Activated CD4-positive, alpha-beta memory T cell treated with anti-CD3 and anti-CD28 coated beads, Interleukin-2, amount 10 ng/mL, durations not matched to agents 7 days and 5 days (primary cell): ENCODE results near the gene CADPS. TPM values are rescaled to one million over a fixed set of nuclear protein-coding genes. Genes with fewer than 3 reads are reported as not detected.

ENCODE experiments used
- CTCF ChIA-PET: fragments of 350-600 bp; sonication (Branson Sonifier 250); formaldehyde crosslinking; loops from one replicate; lab custom pipeline; 2021; ENCODE audit warnings: antibody characterized with exemption, inconsistent platforms; lab: Charles Lee
- POLR2A ChIA-PET: fragments of 350-600 bp; sonication (Branson Sonifier 250); formaldehyde crosslinking; loops from one replicate; lab custom pipeline; 2021; ENCODE audit warnings: antibody characterized with exemption; lab: Charles Lee
- DNase-seq: peaks from one replicate; pipeline ENCODE4 v3.0.0-alpha.2; 2020
- H3K27ac Mint-ChIP-seq: one replicate; pipeline ENCODE4 v1.8.0; 2021; ENCODE audit warnings: mild to moderate bottlenecking, mixed read lengths
- H3K27me3 Mint-ChIP-seq: one replicate; pipeline ENCODE4 v1.8.0; 2021; ENCODE audit warnings: mixed read lengths
- H3K36me3 Mint-ChIP-seq: one replicate; pipeline ENCODE4 v1.8.0; 2021; ENCODE audit warnings: low read depth, mixed read lengths
- H3K4me1 Mint-ChIP-seq: one replicate; pipeline ENCODE4 v1.8.0; 2021; ENCODE audit warnings: mixed read lengths
- H3K4me3 Mint-ChIP-seq: one replicate; pipeline ENCODE4 v1.8.0; 2021; ENCODE audit warnings: mild to moderate bottlenecking, mixed read lengths
- H3K9me3 Mint-ChIP-seq: one replicate; pipeline ENCODE4 v1.8.0; 2021; ENCODE audit warnings: mixed read lengths
- total RNA-seq, 2 experiments: library from RNA; stranded (reverse); gene quantifications; one replicate each; pipeline ENCODE4 v1.2.3, GENCODE V29; 2021

Gene CADPS
- total RNA-seq, 2 experiments from 2014 or later = not detected

DNA sequence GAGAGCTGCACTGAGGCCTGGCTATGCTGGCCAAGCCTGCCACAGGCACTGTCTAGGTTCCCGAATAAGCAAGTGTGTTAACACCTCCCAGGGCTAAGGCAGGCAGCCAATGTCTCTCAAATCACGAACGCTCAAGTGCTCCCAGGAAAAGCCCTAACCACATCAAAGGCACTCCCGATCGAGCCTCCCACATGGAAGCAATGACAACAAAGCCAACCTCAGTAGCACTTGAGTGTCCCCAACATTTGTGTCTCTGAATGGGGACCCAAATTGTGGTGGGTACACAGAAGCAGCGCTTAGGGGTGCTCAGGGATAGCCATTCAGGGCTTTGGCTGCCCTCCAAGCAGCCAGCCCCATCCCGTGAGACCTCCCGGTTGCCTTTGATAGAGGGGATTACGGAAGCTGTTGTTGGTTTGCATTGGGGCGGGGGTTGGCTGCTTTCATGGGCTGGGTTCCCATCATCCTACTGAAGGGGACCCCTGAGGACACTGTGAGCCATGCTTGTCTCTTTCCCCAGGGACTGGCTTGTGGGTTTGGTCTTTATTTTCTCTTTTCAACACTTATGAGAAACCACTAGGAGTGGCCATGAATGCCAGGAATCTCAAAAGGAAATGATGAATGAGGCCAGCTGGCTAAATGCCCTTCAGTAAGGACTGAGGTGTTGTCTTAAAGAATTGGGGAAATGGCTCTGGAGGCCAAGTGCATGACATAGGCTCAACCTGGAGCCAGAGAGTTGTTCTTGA, 267.8 kb downstream of the CADPS start:
- Mint-ChIP-seq H3K9me3 (no peaks in the 10 kb centered on the region), H3K27me3 (no peaks in the 10 kb centered on the region), H3K27ac (no peak overlapping the region), H3K4me3 (no peak overlapping the region), H3K4me1 (no peaks in the 10 kb centered on the region), H3K36me3 (no peaks in the 10 kb centered on the region)
- DNase-seq = no peak
- POLR2A ChIA-PET = no interaction called here
- CTCF ChIA-PET = no interaction called here

DNA sequence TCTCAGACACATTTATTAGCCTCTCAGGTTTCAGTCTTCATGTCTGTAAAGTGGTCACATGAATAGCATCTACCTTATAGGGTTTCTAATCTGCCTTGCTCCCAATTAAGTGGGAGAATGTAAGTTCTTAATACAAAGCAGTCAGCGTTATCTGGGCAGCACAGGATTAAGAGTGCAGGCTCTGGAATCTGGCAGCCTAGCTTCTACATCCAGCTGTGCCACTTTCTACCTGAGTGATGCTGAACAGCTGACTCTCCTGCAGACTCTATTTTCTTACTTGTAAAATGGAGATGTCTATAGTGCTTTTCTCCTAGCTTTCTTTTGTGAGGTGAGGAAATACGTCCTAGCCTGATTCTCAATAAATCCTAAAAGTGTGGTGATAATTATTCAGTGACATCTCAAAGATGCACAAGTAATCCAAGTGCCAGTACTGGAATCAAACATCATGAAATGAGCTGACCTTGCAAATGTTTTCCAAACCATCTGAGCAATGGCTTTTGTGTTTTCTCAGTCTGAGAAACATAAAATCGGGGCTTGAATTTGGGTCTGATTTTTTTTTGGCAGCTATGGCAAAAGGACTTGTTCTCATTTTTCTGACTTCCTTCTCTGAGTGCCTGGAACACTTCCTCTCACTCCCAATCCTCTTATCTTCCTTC, 269.7 kb downstream of the CADPS start:
- no peak overlapping the region for H3K27ac Mint-ChIP-seq
- ChIA-PET POLR2A (no interaction called here), CTCF (no interaction called here)
- H3K4me3 Mint-ChIP-seq = no peak overlapping the region
- H3K9me3 Mint-ChIP-seq = no peaks in the 10 kb centered on the region
- DNase-seq = no peak
- H3K27me3 Mint-ChIP-seq = no peaks in the 10 kb centered on the region
- no peaks in the 10 kb centered on the region for H3K36me3 Mint-ChIP-seq
- H3K4me1 Mint-ChIP-seq = no peaks in the 10 kb centered on the region

DNA sequence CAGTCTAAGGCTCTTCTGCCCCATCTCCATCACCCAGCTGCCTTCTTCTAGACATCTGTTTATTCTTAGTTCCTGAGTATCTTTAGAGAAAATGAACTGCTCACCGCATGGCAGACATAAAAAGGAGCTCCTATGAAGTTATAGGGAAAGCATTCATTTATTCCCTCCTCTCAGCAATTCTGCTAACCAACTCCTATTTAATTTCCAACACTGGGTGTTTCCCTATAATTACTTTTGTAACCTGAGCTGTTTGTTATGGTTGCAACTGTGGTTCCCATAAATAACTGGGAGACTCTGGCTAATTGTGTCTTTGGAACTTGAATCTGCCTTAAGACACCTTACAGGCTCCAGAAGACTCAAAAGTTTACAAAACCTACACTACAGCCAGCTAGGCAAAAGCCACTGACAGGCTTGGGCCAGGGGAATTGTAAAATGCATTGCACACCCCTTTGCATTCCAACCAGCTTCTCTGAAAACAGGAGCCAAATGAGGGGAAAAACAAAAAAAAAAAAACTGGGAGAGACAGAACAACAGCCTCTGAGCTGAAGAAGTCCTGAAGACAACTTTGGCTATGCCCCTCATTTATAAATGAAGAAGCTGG, 270.4 kb downstream of the CADPS start:
- H3K9me3 Mint-ChIP-seq = no peaks in the 10 kb centered on the region
- ChIA-PET CTCF (no interaction called here), POLR2A (no interaction called here)
- H3K27ac Mint-ChIP-seq = no peak overlapping the region
- H3K4me3 Mint-ChIP-seq = no peak overlapping the region
- no peaks in the 10 kb centered on the region for H3K36me3 Mint-ChIP-seq
- H3K27me3 Mint-ChIP-seq = no peaks in the 10 kb centered on the region
- DNase-seq = no peak
- H3K4me1 Mint-ChIP-seq = no peaks in the 10 kb centered on the region

DNA sequence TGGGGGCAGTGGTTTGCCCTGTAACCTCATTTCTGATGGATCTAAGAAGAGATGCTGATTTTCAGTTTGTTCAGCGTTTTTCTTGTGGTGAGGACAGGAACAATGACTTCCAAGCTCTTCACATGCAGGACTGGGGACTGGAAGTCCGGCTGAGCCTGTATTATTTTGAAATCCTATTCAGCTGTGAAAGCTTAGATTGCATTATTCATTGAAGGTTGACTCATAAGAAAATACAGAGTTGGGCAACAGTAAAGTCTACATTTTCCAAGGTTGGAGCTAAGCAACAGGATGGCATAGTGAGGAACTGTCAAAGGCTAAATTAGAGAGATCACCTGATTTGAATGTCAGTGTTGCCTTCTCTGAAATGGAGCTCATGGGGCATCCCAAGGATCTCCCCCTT, 270.9 kb downstream of the CADPS start:
- Mint-ChIP-seq H3K27ac (no peak overlapping the region), H3K36me3 (no peaks in the 10 kb centered on the region), H3K9me3 (no peaks in the 10 kb centered on the region), H3K27me3 (no peaks in the 10 kb centered on the region), H3K4me1 (no peaks in the 10 kb centered on the region), H3K4me3 (no peak overlapping the region)
- ChIA-PET POLR2A (no interaction called here), CTCF (no interaction called here)
- no peak for DNase-seq

DNA sequence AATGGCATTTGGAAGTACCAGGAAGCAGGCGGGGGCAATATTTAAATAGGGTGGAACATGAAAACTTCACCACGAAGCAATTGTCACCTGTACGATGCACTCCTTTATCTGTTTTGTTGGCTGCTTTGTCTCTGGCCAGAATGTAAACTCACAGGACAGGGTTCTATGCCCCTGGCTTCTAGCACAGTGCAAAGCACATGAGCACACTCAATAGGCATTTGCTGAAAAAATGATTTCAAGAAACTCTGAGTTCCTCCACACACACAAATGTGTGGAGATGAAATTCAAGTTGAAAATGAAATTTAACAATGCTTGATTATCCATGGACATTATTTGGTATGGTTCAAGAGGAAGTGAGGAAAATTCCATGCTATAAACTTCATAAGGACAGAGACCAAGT, 272.2 kb downstream of the CADPS start:
- DNase-seq = no peak
- H3K4me3 Mint-ChIP-seq = no peak overlapping the region
- no peaks in the 10 kb centered on the region for H3K36me3 Mint-ChIP-seq
- no peaks in the 10 kb centered on the region for H3K4me1 Mint-ChIP-seq
- no peaks in the 10 kb centered on the region for H3K27me3 Mint-ChIP-seq
- ChIA-PET CTCF (no interaction called here), POLR2A (no interaction called here)
- no peak overlapping the region for H3K27ac Mint-ChIP-seq
- no peaks in the 10 kb centered on the region for H3K9me3 Mint-ChIP-seq

DNA sequence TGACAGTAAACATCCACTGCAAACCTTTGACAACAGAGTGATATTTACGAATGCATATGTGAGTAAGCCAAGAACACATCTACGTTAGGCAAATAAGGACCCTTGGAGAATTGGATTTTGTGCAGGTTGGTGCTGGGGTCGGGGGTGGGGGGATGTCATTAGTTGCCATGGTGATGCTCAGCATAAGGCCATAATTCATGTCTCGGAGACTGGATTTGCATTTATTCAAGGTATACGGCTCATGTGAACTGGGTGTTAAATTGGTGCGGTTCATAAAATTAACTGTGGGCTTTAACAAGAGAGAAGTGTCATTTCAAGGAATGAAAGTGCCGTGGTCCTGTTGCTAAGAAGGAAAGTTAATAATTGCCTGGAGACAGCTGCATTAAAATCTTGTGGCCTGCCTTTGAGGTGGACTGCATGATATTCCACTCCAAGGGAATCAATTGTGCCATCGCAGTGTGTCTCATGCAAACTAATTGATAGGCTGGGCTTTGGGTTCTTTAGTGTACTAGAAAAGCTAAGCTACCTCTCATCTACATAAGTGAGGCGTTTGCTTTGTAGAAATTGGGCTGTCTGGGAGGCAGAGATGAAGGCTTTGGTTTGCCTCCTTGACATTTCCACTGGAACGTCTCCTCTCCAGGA, 273.0 kb downstream of the CADPS start:
- CTCF ChIA-PET = no interaction called here
- Mint-ChIP-seq H3K27ac (no peak overlapping the region), H3K4me1 (no peaks in the 10 kb centered on the region), H3K36me3 (no peaks in the 10 kb centered on the region), H3K4me3 (no peak overlapping the region), H3K9me3 (no peaks in the 10 kb centered on the region), H3K27me3 (no peaks in the 10 kb centered on the region)
- DNase-seq = no peak
- POLR2A ChIA-PET = no interaction called here

DNA sequence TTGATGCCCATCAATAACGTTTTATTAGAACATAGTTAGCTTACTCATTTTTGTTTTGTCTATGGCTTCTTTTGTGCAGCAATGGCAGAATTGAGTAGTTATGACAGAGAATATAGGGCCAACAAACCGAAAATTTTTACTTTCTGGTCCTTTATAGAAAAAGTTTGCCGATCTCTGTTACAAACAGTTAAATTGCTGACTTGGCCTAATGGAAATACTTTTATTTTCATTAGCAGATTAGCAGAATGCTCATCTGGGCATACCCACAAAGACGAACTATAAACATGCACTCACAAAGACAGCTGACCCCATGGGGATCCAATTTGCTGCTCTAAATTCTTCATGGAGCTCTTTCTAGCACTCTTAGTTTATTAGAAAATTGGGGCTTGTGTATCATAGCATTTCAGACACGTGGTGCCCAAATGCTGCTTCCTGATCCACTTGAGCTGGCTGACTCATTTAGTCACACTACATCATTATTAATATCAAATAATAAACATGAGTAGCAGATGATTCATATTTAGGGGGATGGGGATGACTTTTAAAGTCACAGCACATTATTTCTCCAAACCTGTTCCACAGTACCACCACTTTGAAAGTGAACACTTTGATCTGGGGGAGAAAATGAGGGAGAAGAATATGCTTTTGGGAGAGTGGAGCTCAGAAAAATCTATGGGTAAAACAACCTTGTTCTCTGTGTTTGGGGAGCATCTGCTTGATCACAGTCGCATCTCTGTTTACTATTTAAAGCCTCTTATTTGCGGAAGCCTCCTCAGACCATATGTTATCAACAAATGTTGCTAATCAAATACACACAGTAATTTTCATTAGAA, 273.8 kb downstream of the CADPS start:
- Mint-ChIP-seq H3K27me3 (no peaks in the 10 kb centered on the region), H3K27ac (no peak overlapping the region), H3K36me3 (no peaks in the 10 kb centered on the region), H3K4me3 (no peak overlapping the region), H3K4me1 (no peaks in the 10 kb centered on the region), H3K9me3 (no peaks in the 10 kb centered on the region)
- POLR2A ChIA-PET = no interaction called here
- no peak for DNase-seq
- CTCF ChIA-PET = no interaction called here

DNA sequence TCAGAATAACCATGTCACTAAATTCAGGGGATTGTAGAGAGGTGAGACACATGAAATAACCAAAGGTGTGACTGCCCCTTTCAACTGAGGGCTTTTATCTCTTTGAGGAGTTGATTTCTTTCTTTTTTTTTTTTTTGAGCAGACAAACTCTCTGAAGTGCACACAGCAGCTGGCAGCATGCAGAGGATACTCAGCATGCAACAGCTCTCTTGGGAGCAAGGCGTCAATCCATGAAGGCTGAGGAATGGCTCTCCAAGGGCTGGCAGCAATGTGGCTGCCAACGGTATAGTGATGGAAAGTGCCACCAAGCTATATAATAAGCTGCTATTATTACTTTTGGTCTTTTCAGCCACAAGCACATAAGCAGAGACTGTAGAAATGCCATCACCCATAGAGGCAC, 275.2 kb downstream of the CADPS start:
- Mint-ChIP-seq H3K4me1 (no peaks in the 10 kb centered on the region), H3K27me3 (no peaks in the 10 kb centered on the region), H3K36me3 (no peaks in the 10 kb centered on the region), H3K27ac (no peak overlapping the region), H3K4me3 (no peak overlapping the region), H3K9me3 (no peaks in the 10 kb centered on the region)
- DNase-seq = no peak
- CTCF ChIA-PET = no interaction called here
- POLR2A ChIA-PET = no interaction called here

DNA sequence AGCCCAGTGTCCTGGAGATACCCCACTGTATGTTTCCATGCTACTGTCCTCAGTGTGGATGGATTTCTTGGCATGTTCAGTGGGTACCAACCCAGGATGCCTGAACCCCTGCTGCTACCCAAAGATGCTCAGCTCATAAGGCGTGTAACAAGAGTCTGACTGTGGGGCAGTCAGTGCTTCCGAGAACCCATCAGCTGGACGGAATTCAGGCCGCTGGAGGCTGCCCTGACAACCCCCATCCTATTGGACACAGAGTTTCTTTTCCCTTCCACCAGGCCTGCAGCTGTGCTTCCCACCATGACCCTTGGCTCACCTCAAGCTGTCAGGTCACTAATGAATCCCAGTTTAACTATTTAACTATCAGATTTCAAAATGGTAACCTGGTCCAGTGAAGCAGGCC, 277.7 kb downstream of the CADPS start:
- POLR2A ChIA-PET = no interaction called here
- no peak overlapping the region for H3K27ac Mint-ChIP-seq
- H3K36me3 Mint-ChIP-seq = no peaks in the 10 kb centered on the region
- H3K4me1 Mint-ChIP-seq = no peaks in the 10 kb centered on the region
- no peaks in the 10 kb centered on the region for H3K27me3 Mint-ChIP-seq
- DNase-seq = no peak
- H3K9me3 Mint-ChIP-seq = no peaks in the 10 kb centered on the region
- H3K4me3 Mint-ChIP-seq = no peak overlapping the region
- CTCF ChIA-PET = no interaction called here

DNA sequence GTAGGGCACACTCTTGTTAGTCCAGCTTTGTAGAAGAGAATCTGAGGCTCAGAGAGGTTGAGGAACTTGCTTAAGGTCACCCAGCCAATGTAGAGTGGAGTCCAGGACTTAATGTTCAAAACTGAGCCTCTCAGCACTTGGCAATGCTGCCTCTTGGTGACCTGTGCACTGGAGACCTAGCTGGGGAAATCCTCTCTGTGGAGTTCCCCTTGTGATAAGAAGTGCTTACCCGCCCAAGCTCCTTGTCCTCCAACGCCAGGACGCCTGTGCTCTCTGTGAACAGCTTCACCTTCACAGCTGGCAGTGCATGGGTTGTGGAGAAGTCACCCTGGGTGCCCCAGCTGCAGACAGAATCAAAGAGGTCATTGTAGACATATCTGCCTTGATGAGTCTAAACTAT, 282.8 kb downstream of the CADPS start:
- no peaks in the 10 kb centered on the region for H3K4me1 Mint-ChIP-seq
- POLR2A ChIA-PET = no interaction called here
- no peaks in the 10 kb centered on the region for H3K36me3 Mint-ChIP-seq
- CTCF ChIA-PET = no interaction called here
- no peak for DNase-seq
- H3K9me3 Mint-ChIP-seq = no peaks in the 10 kb centered on the region
- H3K4me3 Mint-ChIP-seq = no peak overlapping the region
- no peaks in the 10 kb centered on the region for H3K27me3 Mint-ChIP-seq
- no peak overlapping the region for H3K27ac Mint-ChIP-seq

DNA sequence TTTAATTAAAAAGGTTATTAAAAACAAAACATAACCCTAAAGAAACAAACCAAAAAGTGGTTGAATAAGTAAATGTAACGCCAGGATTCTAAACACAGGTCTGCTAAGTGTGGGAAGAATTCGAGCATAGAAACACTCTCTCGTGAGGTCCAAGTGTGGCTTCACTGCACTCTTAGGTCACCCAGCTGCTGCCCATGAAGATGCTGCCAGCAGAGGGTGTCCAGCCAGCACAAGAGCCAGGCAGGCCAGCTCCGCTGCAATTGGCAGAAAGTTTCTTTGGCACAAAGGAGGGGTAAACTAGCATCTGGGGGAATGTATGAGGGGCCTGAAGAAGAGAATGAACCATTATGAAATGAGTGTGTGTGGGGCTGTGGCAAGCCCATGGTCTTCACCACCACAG, 286.1 kb downstream of the CADPS start:
- H3K4me3 Mint-ChIP-seq = no peak overlapping the region
- H3K27me3 Mint-ChIP-seq = no peaks in the 10 kb centered on the region
- H3K9me3 Mint-ChIP-seq = no peaks in the 10 kb centered on the region
- no peak for DNase-seq
- H3K27ac Mint-ChIP-seq = no peak overlapping the region
- POLR2A ChIA-PET = no interaction called here
- CTCF ChIA-PET = no interaction called here
- H3K4me1 Mint-ChIP-seq = no peaks in the 10 kb centered on the region
- no peaks in the 10 kb centered on the region for H3K36me3 Mint-ChIP-seq

DNA sequence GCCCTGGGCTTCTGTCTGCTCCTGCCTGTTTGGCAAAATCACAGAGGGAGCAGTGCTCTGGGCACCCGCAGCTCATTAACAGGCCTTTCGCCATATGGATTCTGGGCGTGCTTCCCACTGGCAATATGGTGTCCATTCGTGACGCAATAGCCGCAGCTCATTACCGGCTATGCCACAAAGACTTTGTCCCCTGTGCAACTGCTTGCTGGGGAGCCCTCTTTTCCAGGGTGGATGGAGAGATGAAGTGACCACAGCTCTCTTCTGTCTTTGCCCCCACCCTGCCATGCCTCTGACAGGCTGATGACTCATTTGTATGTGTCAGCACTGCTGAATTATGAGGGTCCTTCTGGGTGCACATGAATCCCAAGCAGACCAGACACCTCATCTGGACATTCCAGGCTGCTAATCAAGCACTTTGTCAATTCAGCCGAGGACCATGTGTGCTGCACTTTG, 287.6 kb downstream of the CADPS start:
- no peaks in the 10 kb centered on the region for H3K36me3 Mint-ChIP-seq
- CTCF ChIA-PET = no interaction called here
- H3K27me3 Mint-ChIP-seq = no peaks in the 10 kb centered on the region
- peaks cover 2% of the 10 kb centered on the region for H3K9me3 Mint-ChIP-seq
- H3K4me3 Mint-ChIP-seq = no peak overlapping the region
- POLR2A ChIA-PET = no interaction called here
- H3K27ac Mint-ChIP-seq = no peak overlapping the region
- DNase-seq = no peak
- H3K4me1 Mint-ChIP-seq = no peaks in the 10 kb centered on the region

DNA sequence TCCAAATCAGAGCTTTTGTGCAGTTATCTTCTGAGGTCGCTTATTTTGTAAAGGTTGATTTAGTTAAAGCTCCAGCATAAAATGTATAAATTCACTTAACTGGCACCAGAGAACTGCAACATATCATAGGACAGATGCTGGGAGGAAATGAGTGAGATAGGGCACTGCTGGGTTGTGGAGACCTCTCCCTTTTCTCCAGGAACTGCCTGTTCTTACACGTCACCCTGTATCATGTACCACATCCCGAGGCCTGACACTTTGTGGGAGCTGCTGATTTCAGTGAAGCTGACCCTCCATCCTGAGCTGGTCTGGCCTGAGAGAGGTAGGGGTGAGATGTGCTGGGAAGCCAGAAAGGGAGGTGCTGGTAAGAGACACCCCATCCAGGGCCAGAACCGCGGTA, 288.0 kb downstream of the CADPS start:
- no peak for DNase-seq
- Mint-ChIP-seq H3K4me1 (no peaks in the 10 kb centered on the region), H3K9me3 (peaks cover 2% of the 10 kb centered on the region), H3K27ac (no peak overlapping the region), H3K36me3 (no peaks in the 10 kb centered on the region), H3K4me3 (no peak overlapping the region), H3K27me3 (no peaks in the 10 kb centered on the region)
- ChIA-PET CTCF (no interaction called here), POLR2A (no interaction called here)
